Mesenchymal stem cell (in vitro differentiated cells and primary cell): Measurements from ENCODE around the gene HBP1.

Source experiments
- DNase-seq: peaks from one replicate; pipeline ENCODE4 v3.0.0-alpha.2; 2013
- H2AFZ ChIP-seq: one replicate; pipeline ENCODE4 v1.6.1; 2013; ENCODE audit warnings: low read depth, mild to moderate bottlenecking, control low read depth, inconsistent platforms, low read length, moderate library complexity
- H2AK5ac ChIP-seq: 2 replicates; pipeline ENCODE4 v1.6.1; 2013; ENCODE audit warnings: low read length, moderate library complexity, mild to moderate bottlenecking, inconsistent platforms; ENCODE audit not compliant: severe bottlenecking
- H2BK120ac ChIP-seq: one replicate; pipeline ENCODE4 v1.6.1; 2013; ENCODE audit warnings: low read depth, mild to moderate bottlenecking, inconsistent platforms, low read length, moderate library complexity
- H2BK12ac ChIP-seq, 2 experiments: one replicate each; pipeline ENCODE4 v1.6.1; 2013; ENCODE audit warnings: inconsistent platforms in 2 of 2, low read length in 2 of 2, mild to moderate bottlenecking in 2 of 2, moderate library complexity in 2 of 2, control low read depth in 1 of 2
- H2BK15ac ChIP-seq: one replicate; pipeline ENCODE4 v1.6.1; 2013; ENCODE audit warnings: mild to moderate bottlenecking, low read depth, inconsistent platforms; ENCODE audit not compliant: poor library complexity, severe bottlenecking
- H2BK5ac ChIP-seq: 2 replicates; pipeline ENCODE4 v1.6.1; 2013; ENCODE audit warnings: low read depth, mild to moderate bottlenecking, low read length, control low read depth, inconsistent platforms; ENCODE audit not compliant: poor library complexity, severe bottlenecking
- H3K14ac ChIP-seq, 2 experiments: one replicate each; pipeline ENCODE4 v1.6.1; 2013; ENCODE audit warnings: inconsistent platforms in 2 of 2, low read length in 2 of 2, control low read depth in 1 of 2, mild to moderate bottlenecking in 1 of 2, moderate library complexity in 1 of 2
- H3K18ac ChIP-seq, 2 experiments: one replicate each; pipeline ENCODE4 v1.6.1; 2013; ENCODE audit warnings: inconsistent platforms in 2 of 2, low read length in 2 of 2, control low read depth in 1 of 2, low read depth in 1 of 2, mild to moderate bottlenecking in 1 of 2
- H3K23ac ChIP-seq, 2 experiments: one replicate each; pipeline ENCODE4 v1.6.1; 2013; ENCODE audit warnings: inconsistent platforms in 2 of 2, low read length in 2 of 2, mild to moderate bottlenecking in 2 of 2, moderate library complexity in 2 of 2, control low read depth in 1 of 2
- H3K27ac ChIP-seq: 2 replicates; pipeline ENCODE4 v1.5.1; 2013; ENCODE audit warnings: mild to moderate bottlenecking, moderate library complexity, low read length, control low read depth, inconsistent platforms; ENCODE audit not compliant: poor library complexity, severe bottlenecking
- H3K27me3 ChIP-seq, 2 experiments: 2 replicates each; pipeline versions ENCODE4 v1.6.1 to v1.7.0; 2013; ENCODE audit warnings: low read length in 2 of 2, mild to moderate bottlenecking in 2 of 2, moderate library complexity in 2 of 2, control low read depth in 1 of 2, inconsistent platforms in 1 of 2; ENCODE audit not compliant: control insufficient read depth in 1 of 2, insufficient read depth in 1 of 2
- H3K36me3 ChIP-seq, 2 experiments: 2 replicates each; pipeline versions ENCODE4 v1.6.1 to v1.7.0; 2013; ENCODE audit warnings: low read length in 2 of 2, control low read depth in 1 of 2, inconsistent platforms in 1 of 2, low read depth in 1 of 2, mild to moderate bottlenecking in 1 of 2; ENCODE audit not compliant: insufficient read depth in 2 of 2, control insufficient read depth in 1 of 2
- H3K4ac ChIP-seq, 2 experiments: one replicate each; pipeline ENCODE4 v1.6.1; 2013; ENCODE audit warnings: inconsistent platforms in 2 of 2, low read length in 2 of 2, mild to moderate bottlenecking in 2 of 2, moderate library complexity in 2 of 2, control low read depth in 1 of 2, low read depth in 1 of 2
- H3K4me1 ChIP-seq: 2 replicates; pipeline ENCODE4 v1.6.1; 2013; ENCODE audit warnings: low read depth, low read length, control low read depth; ENCODE audit not compliant: control insufficient read depth, insufficient read depth
- H3K4me2 ChIP-seq: 2 replicates; pipeline ENCODE4 v1.6.1; 2013; ENCODE audit warnings: low read length, mild to moderate bottlenecking, inconsistent platforms; ENCODE audit not compliant: poor library complexity, severe bottlenecking
- H3K4me3 ChIP-seq, 2 experiments: 2 replicates each; pipeline versions ENCODE4 v1.5.1 to v1.7.0; 2013; ENCODE audit warnings: low read length in 2 of 2, mild to moderate bottlenecking in 2 of 2, control low read depth in 1 of 2, low read depth in 1 of 2; ENCODE audit not compliant: insufficient read depth in 1 of 2
- H3K79me1 ChIP-seq: replicated peaks from 2 replicates; pipeline ENCODE4 v1.6.1; 2013; ENCODE audit warnings: mild to moderate bottlenecking, control low read depth, low read length, inconsistent platforms; ENCODE audit not compliant: poor library complexity, severe bottlenecking
- H3K9ac ChIP-seq: 2 replicates; pipeline ENCODE4 v1.7.0; 2013; ENCODE audit warnings: mild to moderate bottlenecking, low read length, moderate library complexity
- H3K9me3 ChIP-seq: 2 replicates; pipeline ENCODE4 v1.7.0; 2013; ENCODE audit warnings: mild to moderate bottlenecking, low read length; ENCODE audit not compliant: control insufficient read depth
- H4K8ac ChIP-seq: one replicate; pipeline ENCODE4 v1.6.1; 2013; ENCODE audit warnings: inconsistent platforms, mild to moderate bottlenecking, low read length, moderate library complexity
- H4K91ac ChIP-seq: one replicate; pipeline ENCODE4 v1.6.1; 2013; ENCODE audit warnings: mild to moderate bottlenecking, low read length, inconsistent platforms
- WGBS: methylation state at CpG from one replicate; pipeline ENCODE4 v1.1.7; 2013; ENCODE audit warnings: mixed read lengths; 5-methylcytosine and 5-hydroxymethylcytosine counted together

Gene HBP1

GRCh38 chr7:107206706-107207105 is 37.9 kb downstream of the HBP1 start:
- no peak overlapping the region for H3K4me3 ChIP-seq
- no peak overlapping the region for H3K4me2 ChIP-seq
- no peak overlapping the region for H2BK120ac ChIP-seq
- WGBS = 97% methylated on average over 2 of the region's 3 CpGs
- no peak overlapping the region for H2AK5ac ChIP-seq
- no peak overlapping the region for H2BK5ac ChIP-seq
- H4K91ac ChIP-seq = no peak overlapping the region
- no peak overlapping the region for H3K23ac ChIP-seq
- no peak overlapping the region for H3K4ac ChIP-seq
- H3K14ac ChIP-seq = no peak overlapping the region
- no peak overlapping the region for H3K27ac ChIP-seq
- no peak for DNase-seq
- no peaks in the 10 kb centered on the region for H3K9me3 ChIP-seq
- H4K8ac ChIP-seq = no peak overlapping the region
- H3K18ac ChIP-seq = no peak overlapping the region
- no peaks in the 10 kb centered on the region for H3K79me1 ChIP-seq
- peaks cover 18 to 79% of the 10 kb centered on the region in 2 experiments for H3K36me3 ChIP-seq
- peaks cover 6% of the 10 kb centered on the region for H3K4me1 ChIP-seq
- H3K27me3 ChIP-seq = no peaks in the 10 kb centered on the region
- H2BK15ac ChIP-seq = no peak overlapping the region
- no peak overlapping the region for H3K9ac ChIP-seq
- no peak overlapping the region for H2AFZ ChIP-seq
- H2BK12ac ChIP-seq = no peak overlapping the region

GRCh38 chr7:107207459-107207858 is 38.7 kb downstream of the HBP1 start:
- Histone ChIP-seq H3K14ac (no peak overlapping the region), H4K91ac (no peak overlapping the region), H2BK120ac (no peak overlapping the region), H2BK12ac (no peak overlapping the region), H3K18ac (no peak overlapping the region), H3K79me1 (no peaks in the 10 kb centered on the region), H3K27ac (no peak overlapping the region), H2BK15ac (no peak overlapping the region), H3K27me3 (no peaks in the 10 kb centered on the region), H3K9ac (peak overlapping the region; percentile 74), H2AK5ac (no peak overlapping the region), H3K4me3 (no peak overlapping the region), H4K8ac (no peak overlapping the region), H3K9me3 (no peaks in the 10 kb centered on the region), H2AFZ (no peak overlapping the region), H3K4me1 (peaks cover 6% of the 10 kb centered on the region), H3K36me3 (peaks cover 15 to 71% of the 10 kb centered on the region in 2 experiments), H2BK5ac (no peak overlapping the region), H3K4ac (no peak overlapping the region), H3K23ac (no peak overlapping the region), H3K4me2 (no peak overlapping the region)
- WGBS = 89% methylated on average over 5 of the region's 5 CpGs
- no peak for DNase-seq

GRCh38 chr7:107208024-107208521 is 39.3 kb downstream of the HBP1 start:
- Histone ChIP-seq H3K4me1 (peaks cover 6% of the 10 kb centered on the region), H2BK15ac (no peak overlapping the region), H4K8ac (no peak overlapping the region), H2BK120ac (no peak overlapping the region), H2AK5ac (no peak overlapping the region), H3K14ac (no peak overlapping the region), H3K4me3 (no peak overlapping the region), H4K91ac (no peak overlapping the region), H3K4me2 (no peak overlapping the region), H2BK12ac (no peak overlapping the region), H3K9ac (peak overlapping the region; percentile 74), H3K4ac (no peak overlapping the region), H3K36me3 (peaks cover 15 to 65% of the 10 kb centered on the region in 2 experiments), H3K79me1 (peaks cover 3% of the 10 kb centered on the region), H2AFZ (no peak overlapping the region), H3K27ac (peak overlapping the region; percentile 54), H2BK5ac (no peak overlapping the region), H3K18ac (no peak overlapping the region), H3K27me3 (no peaks in the 10 kb centered on the region), H3K9me3 (no peaks in the 10 kb centered on the region), H3K23ac (no peak overlapping the region)
- DNase-seq = no peak
- 97% methylated on average over 3 of the region's 3 CpGs for WGBS

DNA sequence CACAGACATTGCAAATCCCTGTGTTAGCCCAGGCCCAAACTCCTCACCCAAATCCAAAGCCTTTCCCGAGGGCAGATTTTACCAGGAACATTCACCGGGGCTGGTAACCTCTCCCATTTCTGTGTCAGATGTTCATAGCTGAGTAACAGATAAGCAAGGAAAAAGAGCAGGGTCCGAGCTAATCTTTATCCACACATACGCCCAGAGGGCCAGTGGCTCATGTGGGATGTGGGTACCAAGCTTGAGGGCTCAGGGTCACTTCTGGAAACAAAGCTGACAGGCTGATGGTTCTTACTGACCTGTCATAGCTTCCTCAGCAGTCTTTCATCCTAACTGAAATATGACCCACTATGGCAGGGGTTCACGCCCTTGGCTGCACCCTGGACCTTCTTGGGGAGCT is 39.8 kb downstream of the HBP1 start:
- DNase-seq = no peak

More for the DNA sequence above, 39.8 kb downstream of the HBP1 start:
- Histone ChIP-seq H3K4me1 (peaks cover 6% of the 10 kb centered on the region), H3K18ac (no peak overlapping the region), H2BK15ac (no peak overlapping the region), H4K91ac (no peak overlapping the region), H3K9me3 (no peaks in the 10 kb centered on the region), H3K27ac (peak overlapping the region; percentile 54), H3K79me1 (peaks cover 8% of the 10 kb centered on the region), H3K4ac (no peak overlapping the region), H2BK12ac (no peak overlapping the region), H3K14ac (no peak overlapping the region), H3K36me3 (peaks cover 15 to 60% of the 10 kb centered on the region in 2 experiments), H3K9ac (peak overlapping the region; percentile 74), H2BK120ac (no peak overlapping the region), H4K8ac (no peak overlapping the region), H3K23ac (no peak overlapping the region), H2AFZ (no peak overlapping the region), H2AK5ac (no peak overlapping the region), H3K4me3 (no peak overlapping the region), H3K27me3 (no peaks in the 10 kb centered on the region), H2BK5ac (no peak overlapping the region), H3K4me2 (no peak overlapping the region)
- WGBS = 100% methylated on average over 4 of the region's 5 CpGs
